SK-N-SH (cell line): ENCODE measurements around the gene OPCML. TPM values are rescaled to one million over a fixed set of nuclear protein-coding genes. Genes with fewer than 3 reads are reported as not detected.

ENCODE experiments used
- CTCF ChIA-PET: fragments of 300-600, 350-600 bp; formaldehyde crosslinking; extraction: SDS; loops from one replicate; lab custom pipeline; 2021; lab: Yijun Ruan, JAX
- POLR2A ChIA-PET: fragments of 350-600 bp; sonication (Branson Sonifier 250); formaldehyde crosslinking; extraction: SDS; loops from one replicate; lab custom pipeline; 2020; ENCODE audit warnings: antibody characterized with exemption, inconsistent platforms; lab: Yijun Ruan, JAX
- DNase-seq: peaks from one replicate; pipeline ENCODE4 v3.0.0; 2012
- H2AFZ ChIP-seq: fragments of 200-600 bp; sonication (generic); 2 replicates; pipeline ENCODE4 v1.8.1; 2016; ENCODE audit warnings: antibody characterized with exemption, mild to moderate bottlenecking, low read depth
- H3F3A ChIP-seq: fragments of 200-600 bp; sonication (generic); replicated peaks from 2 replicates; pipeline ENCODE3; 2016; ENCODE audit warnings: antibody characterized with exemption, mild to moderate bottlenecking; ENCODE audit not compliant: insufficient read depth
- H3K27ac ChIP-seq, 2 experiments: fragments of 200-500 bp in 1 of 2; fragments of 200-600 bp in 1 of 2; sonication (Bioruptor generic) in 1 of 2; sonication (generic), shearing (Covaris generic) in 1 of 2; 2 replicates each; pipeline versions ENCODE4 v1.5.1 to v1.6.1; 2014 to 2016; ENCODE audit warnings: low read depth in 2 of 2, inconsistent platforms in 1 of 2, low read length in 1 of 2, mild to moderate bottlenecking in 1 of 2, mixed read lengths in 1 of 2
- H3K27me3 ChIP-seq: fragments of 200-600 bp; sonication (generic), shearing (Covaris generic); 2 replicates; pipeline ENCODE4 v1.6.1; 2016; ENCODE audit warnings: mixed run types; ENCODE audit not compliant: insufficient read depth
- H3K36me3 ChIP-seq, 2 experiments: fragments of 200-500 bp in 1 of 2; fragments of 200-600 bp in 1 of 2; sonication (Bioruptor generic) in 1 of 2; sonication (generic) in 1 of 2; replicated peaks in 1 of 2; 2 replicates each; pipeline versions ENCODE3 to v1.5.1; 2014 to 2016; ENCODE audit warnings: low read length in 1 of 2, mild to moderate bottlenecking in 1 of 2; ENCODE audit not compliant: insufficient read depth in 2 of 2, control insufficient read depth in 1 of 2
- H3K4me1 ChIP-seq, 2 experiments: fragments of 200-500 bp in 1 of 2; fragments of 200-600 bp in 1 of 2; sonication (Bioruptor generic) in 1 of 2; sonication (generic), shearing (Covaris generic) in 1 of 2; 2 replicates each; pipeline versions ENCODE4 v1.5.1 to v1.6.1; 2014 to 2016; ENCODE audit warnings: low read depth in 1 of 2, low read length in 1 of 2, mixed run types in 1 of 2; ENCODE audit not compliant: insufficient read depth in 2 of 2, control insufficient read depth in 1 of 2
- H3K4me2 ChIP-seq: fragments of 200-600 bp; sonication (generic), shearing (Covaris generic); 2 replicates; pipeline ENCODE4 v1.6.1; 2017; ENCODE audit warnings: mixed run types
- H3K4me3 ChIP-seq, 2 experiments: fragments of 200-500 bp in 1 of 2; fragments of 200-600 bp in 1 of 2; sonication (Bioruptor generic) in 1 of 2; sonication (generic), shearing (Covaris generic) in 1 of 2; 2 replicates each; pipeline versions ENCODE4 v1.5.1 to v1.8.1; 2014 to 2016; ENCODE audit warnings: low read depth in 2 of 2, inconsistent platforms in 1 of 2, low read length in 1 of 2, mild to moderate bottlenecking in 1 of 2, mixed read lengths in 1 of 2, moderate library complexity in 1 of 2
- H3K79me2 ChIP-seq: fragments of 200-600 bp; sonication (generic); 2 replicates; pipeline ENCODE4 v1.8.1; 2017; ENCODE audit warnings: mild to moderate bottlenecking; ENCODE audit not compliant: insufficient read depth
- H3K9ac ChIP-seq: fragments of 200-600 bp; sonication (generic); 2 replicates; pipeline ENCODE4 v1.6.1; 2017; ENCODE audit warnings: mixed run types
- H3K9me2 ChIP-seq: fragments of 200-600 bp; sonication (generic); 2 replicates; pipeline ENCODE4 v1.6.1; 2017; ENCODE audit warnings: mixed run types
- H3K9me3 ChIP-seq: fragments of 200-600 bp; sonication (generic); 2 replicates; pipeline ENCODE4 v1.6.1; 2017; ENCODE audit warnings: mixed run types, mild to moderate bottlenecking, moderate library complexity
- H4K20me1 ChIP-seq: fragments of 200-600 bp; sonication (generic); 2 replicates; pipeline ENCODE4 v1.6.1; 2017; ENCODE audit warnings: mild to moderate bottlenecking, mixed run types; ENCODE audit not compliant: insufficient read depth
- ELF1 ChIP-seq: IDR thresholded peaks from 2 replicates; pipeline ENCODE4 v1.4.0; 2012
- EP300 ChIP-seq, 2 experiments: IDR thresholded peaks; 2 replicates each; pipeline versions ENCODE4 v1.4.0 to v1.6.1; 2012; ENCODE audit warnings: borderline replicate concordance in 1 of 2, low read depth in 1 of 2, low read length in 1 of 2
- FOSL2 ChIP-seq: IDR thresholded peaks from 2 replicates; pipeline ENCODE4 v1.4.0; 2012; ENCODE audit warnings: low read depth, mild to moderate bottlenecking, moderate library complexity, borderline replicate concordance
- FOXJ3 ChIP-seq: sonication (generic); formaldehyde crosslinking; IDR thresholded peaks from 2 replicates; pipeline ENCODE4 v1.5.1; 2020; ENCODE audit warnings: mild to moderate bottlenecking, missing genetic modification reagents
- FOXM1 ChIP-seq: IDR thresholded peaks from 2 replicates; pipeline ENCODE4 v1.4.0; 2012; ENCODE audit warnings: low read depth, mild to moderate bottlenecking
- GABPA ChIP-seq: IDR thresholded peaks from 2 replicates; pipeline ENCODE4 v1.4.0; 2012; ENCODE audit warnings: low read depth, mild to moderate bottlenecking
- GATA2 ChIP-seq: sonication (generic); formaldehyde crosslinking; IDR thresholded peaks from 2 replicates; pipeline ENCODE4 v1.5.0; 2020; ENCODE audit warnings: mild to moderate bottlenecking, missing genetic modification reagents
- JUND ChIP-seq: IDR thresholded peaks from 2 replicates; pipeline ENCODE4 v1.4.0; 2012
- NRF1 ChIP-seq: IDR thresholded peaks from 2 replicates; pipeline ENCODE4 v1.6.1; 2012; ENCODE audit warnings: low read depth, mild to moderate bottlenecking, low read length
- RCOR1 ChIP-seq: fragments of 150-350 bp; IDR thresholded peaks from 2 replicates; pipeline ENCODE4 v1.6.1; 2017; ENCODE audit warnings: antibody characterized with exemption, low read length
- RFX5 ChIP-seq: IDR thresholded peaks from 2 replicates; pipeline ENCODE4 v1.6.1; 2012; ENCODE audit warnings: mild to moderate bottlenecking, improper control_type of control experiment, low read length
- SMC3 ChIP-seq: IDR thresholded peaks from 2 replicates; pipeline ENCODE4 v1.6.1; 2012; ENCODE audit warnings: low read depth, low read length, improper control_type of control experiment
- TAF1 ChIP-seq: IDR thresholded peaks from 2 replicates; pipeline ENCODE4 v1.6.1; 2012; ENCODE audit warnings: low read depth, mild to moderate bottlenecking, low read length, moderate library complexity, borderline replicate concordance
- TCF12 ChIP-seq: IDR thresholded peaks from 2 replicates; pipeline ENCODE4 v1.4.0; 2012
- YY1 ChIP-seq: IDR thresholded peaks from 2 replicates; pipeline ENCODE4 v1.4.0; 2012; ENCODE audit warnings: low read depth, mild to moderate bottlenecking
- WGBS: methylation state at CpG from one replicate; pipeline ENCODE4 v1.1.6; 2017; ENCODE audit warnings: low lambda C conversion rate; 5-methylcytosine and 5-hydroxymethylcytosine counted together
- polyA plus RNA-seq, 3 experiments: library from polyadenylated mRNA; depleted of rRNA; stranded (reverse); fragments of >200 nt; gene quantifications; 2 replicates each; pipeline ENCODE4 v1.2.3, GENCODE V29; 2012
- TF ChIP-seq, protein P1 (sequence below): fragments of 150-350 bp; IDR thresholded peaks from 2 replicates; pipeline ENCODE4 v1.6.1; 2017; ENCODE audit warnings: antibody characterized with exemption, low read length, low read depth, borderline replicate concordance
- TF ChIP-seq, protein P2 (sequence below): IDR thresholded peaks from 2 replicates; pipeline ENCODE4; 2012
- TF ChIP-seq, protein P3 (sequence below): IDR thresholded peaks from 2 replicates; pipeline ENCODE4 v1.4.0; 2012; ENCODE audit warnings: low read depth

The OPCML gene
- polyA plus RNA-seq, 1 of the 3 experiments (the other 2 are of a cell fraction): not detected

DNA sequence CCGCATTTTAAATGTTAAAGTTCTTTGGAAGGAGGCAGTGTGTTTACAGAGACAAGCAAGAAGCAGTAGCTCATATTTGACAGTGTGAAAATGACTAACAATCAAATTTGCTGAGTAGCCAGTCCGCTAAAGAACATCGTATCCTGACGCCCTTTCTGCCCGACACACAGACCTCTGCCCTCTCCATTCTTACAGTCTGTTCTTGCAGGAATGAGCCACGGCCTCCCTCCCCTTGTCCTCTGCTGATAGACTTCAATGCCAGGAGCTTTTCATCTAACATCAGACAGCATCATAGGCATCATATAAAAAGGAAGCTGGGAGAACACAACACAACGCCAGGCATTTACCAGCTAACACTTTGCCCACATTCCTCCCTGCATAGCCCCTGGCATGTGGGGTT is 486.0 kb downstream of the OPCML start (continued):
- TF ChIP-seq, protein P1, sequence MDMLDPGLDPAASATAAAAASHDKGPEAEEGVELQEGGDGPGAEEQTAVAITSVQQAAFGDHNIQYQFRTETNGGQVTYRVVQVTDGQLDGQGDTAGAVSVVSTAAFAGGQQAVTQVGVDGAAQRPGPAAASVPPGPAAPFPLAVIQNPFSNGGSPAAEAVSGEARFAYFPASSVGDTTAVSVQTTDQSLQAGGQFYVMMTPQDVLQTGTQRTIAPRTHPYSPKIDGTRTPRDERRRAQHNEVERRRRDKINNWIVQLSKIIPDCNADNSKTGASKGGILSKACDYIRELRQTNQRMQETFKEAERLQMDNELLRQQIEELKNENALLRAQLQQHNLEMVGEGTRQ: no peak
- TF ChIP-seq FOXM1 (no peak), EP300 (IDR thresholded peaks at IDR 0.05; ENCODE audit: borderline replicate concordance in 1 of 2, low read depth in 1 of 2, low read length in 1 of 2) (no peak)

DNA sequence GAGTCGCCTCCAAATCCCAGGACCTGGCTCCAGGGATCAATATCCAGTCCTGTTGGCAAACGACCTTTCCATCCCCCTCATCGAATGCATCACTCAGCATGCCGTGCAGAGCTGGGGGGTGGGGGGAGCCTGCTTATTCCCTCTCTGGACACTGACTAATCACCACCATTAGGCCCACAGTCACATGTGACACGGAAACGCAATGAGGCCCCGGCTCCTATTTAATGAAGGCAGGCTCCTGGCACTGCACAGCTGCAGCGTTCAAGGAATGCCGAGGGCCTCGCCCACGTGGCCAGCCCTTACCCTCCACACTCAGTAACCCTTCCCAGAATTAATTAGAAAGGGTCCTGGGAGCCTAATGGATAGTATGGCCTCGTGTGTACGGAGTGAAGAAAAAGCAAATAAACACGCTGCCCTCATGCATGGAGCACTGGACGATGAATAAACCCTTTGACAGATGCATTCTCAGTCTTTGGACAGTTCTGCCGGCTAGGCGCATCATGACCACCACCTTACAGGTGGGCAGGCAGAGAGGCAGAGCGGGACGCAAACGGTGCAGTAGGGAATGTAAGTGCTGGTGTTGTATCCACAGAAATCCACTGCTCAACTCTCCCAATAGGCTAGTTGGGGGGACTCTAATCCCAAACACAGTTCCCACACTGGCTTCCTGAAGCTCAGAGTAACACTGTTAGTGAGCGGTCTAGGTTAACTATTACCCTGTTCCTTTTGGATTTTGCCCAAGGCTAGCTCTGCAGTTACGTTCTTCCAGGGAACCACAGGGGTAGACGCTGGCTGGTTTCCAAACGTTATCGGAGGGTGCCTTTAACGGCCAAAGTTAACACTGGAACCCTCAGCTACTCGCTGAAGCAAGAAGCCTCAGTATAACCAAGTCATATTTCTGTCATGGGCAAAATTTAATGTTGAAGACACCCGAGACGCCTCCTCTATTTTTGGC is 490.1 kb downstream of the OPCML start:
- DNase-seq: no peak
- H3K9me2 ChIP-seq: no peaks in the 10 kb centered on the region
- no peaks in the 10 kb centered on the region for H3K27me3 ChIP-seq
- ChIA-PET CTCF (interaction anchor here (1.2 kb wide), 1 partner anchor 22 kb away, joined by 3 read pairs; no protein-coding TSS in a partner anchor), POLR2A (no interaction called here)
- no peaks in the 10 kb centered on the region for H3F3A ChIP-seq
- H2AFZ ChIP-seq: no peak overlapping the region
- H3K4me3 ChIP-seq: no peak overlapping the region
- TF ChIP-seq RCOR1 (no peak), FOSL2 (no peak), TAF1 (no peak), TCF12 (no peak), NRF1 (no peak), RFX5 (no peak), GABPA (no peak), YY1 (no peak), FOXJ3 (no peak), FOXM1 (no peak), ELF1 (no peak), GATA2 (no peak), SMC3 (no peak), JUND (no peak)
- TF ChIP-seq, protein P2, sequence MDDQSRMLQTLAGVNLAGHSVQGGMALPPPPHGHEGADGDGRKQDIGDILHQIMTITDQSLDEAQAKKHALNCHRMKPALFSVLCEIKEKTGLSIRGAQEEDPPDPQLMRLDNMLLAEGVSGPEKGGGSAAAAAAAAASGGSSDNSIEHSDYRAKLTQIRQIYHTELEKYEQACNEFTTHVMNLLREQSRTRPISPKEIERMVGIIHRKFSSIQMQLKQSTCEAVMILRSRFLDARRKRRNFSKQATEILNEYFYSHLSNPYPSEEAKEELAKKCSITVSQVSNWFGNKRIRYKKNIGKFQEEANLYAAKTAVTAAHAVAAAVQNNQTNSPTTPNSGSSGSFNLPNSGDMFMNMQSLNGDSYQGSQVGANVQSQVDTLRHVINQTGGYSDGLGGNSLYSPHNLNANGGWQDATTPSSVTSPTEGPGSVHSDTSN: no peak
- TF ChIP-seq, protein P3, sequence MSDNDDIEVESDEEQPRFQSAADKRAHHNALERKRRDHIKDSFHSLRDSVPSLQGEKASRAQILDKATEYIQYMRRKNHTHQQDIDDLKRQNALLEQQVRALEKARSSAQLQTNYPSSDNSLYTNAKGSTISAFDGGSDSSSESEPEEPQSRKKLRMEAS: no peak
- 25% methylated on average over 27 of the region's 29 CpGs for WGBS
- no peak overlapping the region for H3K9ac ChIP-seq
- H3K27ac ChIP-seq: no peak overlapping the region
- H3K79me2 ChIP-seq: no peaks in the 10 kb centered on the region
- no peaks in the 10 kb centered on the region for H4K20me1 ChIP-seq
- H3K4me1 ChIP-seq: no peaks in the 10 kb centered on the region
- H3K4me2 ChIP-seq: no peak overlapping the region
- no peaks in the 10 kb centered on the region for H3K9me3 ChIP-seq
- no peaks in the 10 kb centered on the region for H3K36me3 ChIP-seq
